WTC11 (cell line): Measurements from ENCODE around the gene ADGRF4. TPM values are rescaled to one million over a fixed set of nuclear protein-coding genes. Genes with fewer than 3 reads are reported as not detected.

Source experiments
- ATAC-seq: fragments of 200-7000 bp; cut with Tn5 transposase; 2 replicates; pipeline ENCODE4 v1.10.0; 2021; ENCODE audit warnings: mild to moderate bottlenecking, moderate library complexity
- CTCF ChIA-PET: fragments of 300-600 bp; sonication (Branson Sonifier 250); formaldehyde crosslinking; loops from one replicate; lab custom pipeline; 2021; ENCODE audit warnings: antibody characterized with exemption; lab: Charles Lee
- POLR2A ChIA-PET: fragments of 350-600 bp; sonication (Branson Sonifier 250); formaldehyde crosslinking; loops from one replicate; lab custom pipeline; 2021; ENCODE audit warnings: antibody characterized with exemption; lab: Charles Lee
- DNase-seq: peaks from one replicate; pipeline ENCODE4 v3.0.0; 2021; ENCODE audit warnings: low spot score
- H3K27ac Mint-ChIP-seq: 2 replicates; pipeline ENCODE4 v1.8.0; 2021; ENCODE audit warnings: mixed read lengths
- H3K27me3 Mint-ChIP-seq: 2 replicates; pipeline ENCODE4 v1.8.0; 2021; ENCODE audit warnings: low read depth, mild to moderate bottlenecking, moderate library complexity, mixed read lengths
- H3K36me3 Mint-ChIP-seq: 2 replicates; pipeline ENCODE4 v1.8.0; 2021; ENCODE audit warnings: mixed read lengths
- H3K4me1 Mint-ChIP-seq: 2 replicates; pipeline ENCODE4 v1.8.0; 2022; ENCODE audit warnings: mixed read lengths
- H3K4me3 Mint-ChIP-seq: 2 replicates; pipeline ENCODE4 v1.8.0; 2021; ENCODE audit warnings: mild to moderate bottlenecking, moderate library complexity, mixed read lengths
- H3K9me3 Mint-ChIP-seq: 2 replicates; pipeline ENCODE4 v1.8.0; 2021; ENCODE audit warnings: mixed read lengths
- ATF6 ChIP-seq: sonication (generic); formaldehyde crosslinking; IDR thresholded peaks from 2 replicates; pipeline ENCODE4 v1.8.1; 2023; ENCODE audit warnings: mild to moderate bottlenecking, missing genetic modification reagents
- ESRRA ChIP-seq: sonication (generic); formaldehyde crosslinking; IDR thresholded peaks from 2 replicates; pipeline ENCODE4 v1.8.1; 2022; ENCODE audit warnings: mild to moderate bottlenecking, missing genetic modification reagents, borderline replicate concordance
- FOXK1 ChIP-seq: sonication (generic); formaldehyde crosslinking; IDR thresholded peaks from 2 replicates; pipeline ENCODE4 v1.8.0; 2022; ENCODE audit warnings: mild to moderate bottlenecking, moderate library complexity, missing genetic modification reagents
- GABPB1 ChIP-seq: sonication (generic); formaldehyde crosslinking; IDR thresholded peaks from 2 replicates; pipeline ENCODE4 v1.8.1; 2023; ENCODE audit warnings: mild to moderate bottlenecking, missing genetic modification reagents
- GTF2I ChIP-seq: fragments of 250-450 bp; sonication (Bioruptor Pico); conservative IDR thresholded peaks from 2 replicates; pipeline ENCODE4 v1.4.0; 2021; ENCODE audit warnings: mild to moderate bottlenecking
- JAZF1 ChIP-seq: fragments of 250-450 bp; sonication (Bioruptor Pico); IDR thresholded peaks from 2 replicates; pipeline ENCODE4 v1.9.0; 2021; ENCODE audit warnings: moderate library complexity, mild to moderate bottlenecking, inconsistent platforms
- KAT7 ChIP-seq: sonication (generic); formaldehyde crosslinking; IDR thresholded peaks from 2 replicates; pipeline ENCODE4 v1.8.1; 2023; ENCODE audit warnings: missing genetic modification reagents, mild to moderate bottlenecking, borderline replicate concordance
- NFATC4 ChIP-seq: fragments of 250-450 bp; sonication (Bioruptor Pico); IDR thresholded peaks from 2 replicates; pipeline ENCODE4 v1.9.0; 2021; ENCODE audit warnings: mild to moderate bottlenecking
- NR1H2 ChIP-seq: sonication (generic); formaldehyde crosslinking; IDR thresholded peaks from 2 replicates; pipeline ENCODE4 v1.9.0; 2021; ENCODE audit warnings: mild to moderate bottlenecking, moderate library complexity, missing genetic modification reagents
- NR3C1 ChIP-seq: sonication (generic); formaldehyde crosslinking; conservative IDR thresholded peaks from 2 replicates; pipeline ENCODE4 v1.8.1; 2023; ENCODE audit warnings: low read depth, mild to moderate bottlenecking, missing genetic modification reagents
- PRRX2 ChIP-seq: fragments of 250-450 bp; sonication (Bioruptor Pico); IDR thresholded peaks from 2 replicates; pipeline ENCODE4 v1.8.0; 2021; ENCODE audit warnings: mild to moderate bottlenecking
- SMAD4 ChIP-seq: sonication (generic); formaldehyde crosslinking; IDR thresholded peaks from 2 replicates; pipeline ENCODE4 v1.8.0; 2022; ENCODE audit warnings: mild to moderate bottlenecking, missing genetic modification reagents
- SP1 ChIP-seq: sonication (generic); formaldehyde crosslinking; conservative IDR thresholded peaks from 2 replicates; pipeline ENCODE4 v1.8.1; 2022; ENCODE audit warnings: missing genetic modification reagents
- ZNF138 ChIP-seq: sonication (generic); formaldehyde crosslinking; conservative IDR thresholded peaks from 2 replicates; pipeline ENCODE4 v1.8.1; 2022; ENCODE audit warnings: mild to moderate bottlenecking, moderate library complexity, missing genetic modification reagents
- ZNF232 ChIP-seq: sonication (generic); formaldehyde crosslinking; IDR thresholded peaks from 2 replicates; pipeline ENCODE4 v1.8.0; 2022; ENCODE audit warnings: mild to moderate bottlenecking, missing genetic modification reagents
- ZNF416 ChIP-seq: fragments of 250-450 bp; sonication (Bioruptor Pico); IDR thresholded peaks from 2 replicates; pipeline ENCODE4 v1.9.0; 2021; ENCODE audit warnings: mild to moderate bottlenecking, inconsistent platforms
- ZNF423 ChIP-seq: fragments of 250-450 bp; sonication (Bioruptor Pico); IDR thresholded peaks from 2 replicates; pipeline ENCODE4 v2.1.2; 2022; ENCODE audit warnings: mild to moderate bottlenecking, moderate library complexity
- ZNF532 ChIP-seq: fragments of 250-450 bp; sonication (Bioruptor Pico); IDR thresholded peaks from 2 replicates; pipeline ENCODE4 v1.9.0; 2021; ENCODE audit warnings: mild to moderate bottlenecking, borderline replicate concordance
- total RNA-seq: library from RNA; stranded (reverse); gene quantifications from 3 replicates; pipeline ENCODE4 v1.2.3, GENCODE V29; 2021
- TF ChIP-seq, protein P1 (sequence below): sonication (generic); formaldehyde crosslinking; IDR thresholded peaks from 2 replicates; pipeline ENCODE4 v1.8.1; 2022; ENCODE audit warnings: mild to moderate bottlenecking, missing genetic modification reagents, moderate library complexity, borderline replicate concordance
- TF ChIP-seq, protein P2 (sequence below): fragments of 250-450 bp; sonication (Bioruptor Pico); IDR thresholded peaks from 2 replicates; pipeline ENCODE4 v1.8.0; 2021; ENCODE audit warnings: mild to moderate bottlenecking
- TF ChIP-seq, protein P3 (sequence below): fragments of 200-600 bp; IDR thresholded peaks from 2 replicates; pipeline ENCODE4 v1.8.0; 2022; ENCODE audit warnings: antibody characterized with exemption

ADGRF4 gene
- total RNA-seq, 1 experiment from 2014 or later = not detected

DNA sequence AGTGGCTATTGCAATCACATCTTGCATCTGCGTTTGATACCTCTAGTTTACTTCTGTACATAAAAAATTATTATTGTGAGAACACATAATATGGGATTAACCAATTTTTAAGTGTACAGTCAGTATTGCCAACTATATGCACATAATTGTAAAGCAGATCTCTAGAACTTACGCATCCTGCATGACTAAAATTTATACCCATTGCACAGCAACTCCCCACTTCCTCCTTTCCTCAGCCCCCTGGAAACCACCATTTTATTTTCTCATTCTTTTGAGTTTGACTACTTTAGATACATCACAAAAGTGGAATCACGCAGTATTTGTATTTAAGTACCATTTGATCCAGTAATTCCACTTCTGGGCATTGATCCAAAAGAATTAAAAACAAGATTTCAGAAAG lies 64.1 kb downstream of the ADGRF4 start:
- POLR2A ChIA-PET = no interaction called here

GRCh38 chr6:47766445-47766844 lies 68.1 kb downstream of the ADGRF4 start:
- H3K4me3 Mint-ChIP-seq = no peak overlapping the region
- no peaks in the 10 kb centered on the region for H3K4me1 Mint-ChIP-seq
- H3K27me3 Mint-ChIP-seq = no peaks in the 10 kb centered on the region; the same call in 1 of the 2 replicates
- ChIA-PET CTCF (no interaction called here), POLR2A (no interaction called here)
- DNase-seq (no peak), ATAC-seq (no peak)
- peaks cover 12% of the 10 kb centered on the region for H3K9me3 Mint-ChIP-seq
- no peak for TF ChIP-seq ZNF532 (CRISPR knock-in tag)
- no peak for TF ChIP-seq KAT7 (CRISPR knock-in tag)
- no peak for TF ChIP-seq ATF6
- TF ChIP-seq PRRX2 (CRISPR knock-in tag) = no peak
- H3K27ac Mint-ChIP-seq = no peak overlapping the region
- peaks cover 6% of the 10 kb centered on the region for H3K36me3 Mint-ChIP-seq

More for the DNA sequence above, 64.1 kb downstream of the ADGRF4 start:
- H3K27me3 Mint-ChIP-seq = no peaks in the 10 kb centered on the region; the same call in 1 of the 2 replicates
- H3K27ac Mint-ChIP-seq = no peak overlapping the region
- H3K4me1 Mint-ChIP-seq = no peaks in the 10 kb centered on the region
- DNase-seq = no peak
- no peak overlapping the region for H3K4me3 Mint-ChIP-seq
- peaks cover 12% of the 10 kb centered on the region for H3K9me3 Mint-ChIP-seq
- CTCF ChIA-PET = no interaction called here
- no peak for ATAC-seq
- peaks cover 6% of the 10 kb centered on the region for H3K36me3 Mint-ChIP-seq
- TF ChIP-seq NR1H2 (CRISPR knock-in tag) = no peak
- no peak for TF ChIP-seq JAZF1 (CRISPR knock-in tag)
- no peak for TF ChIP-seq NR3C1
- no peak for TF ChIP-seq SP1 (CRISPR knock-in tag)
- TF ChIP-seq, protein P1, sequence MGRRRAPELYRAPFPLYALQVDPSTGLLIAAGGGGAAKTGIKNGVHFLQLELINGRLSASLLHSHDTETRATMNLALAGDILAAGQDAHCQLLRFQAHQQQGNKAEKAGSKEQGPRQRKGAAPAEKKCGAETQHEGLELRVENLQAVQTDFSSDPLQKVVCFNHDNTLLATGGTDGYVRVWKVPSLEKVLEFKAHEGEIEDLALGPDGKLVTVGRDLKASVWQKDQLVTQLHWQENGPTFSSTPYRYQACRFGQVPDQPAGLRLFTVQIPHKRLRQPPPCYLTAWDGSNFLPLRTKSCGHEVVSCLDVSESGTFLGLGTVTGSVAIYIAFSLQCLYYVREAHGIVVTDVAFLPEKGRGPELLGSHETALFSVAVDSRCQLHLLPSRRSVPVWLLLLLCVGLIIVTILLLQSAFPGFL (CRISPR knock-in tag) = no peak
- no peak for TF ChIP-seq NFATC4 (CRISPR knock-in tag)
- no peak for TF ChIP-seq GABPB1 (CRISPR knock-in tag)
- TF ChIP-seq ZNF232 (CRISPR knock-in tag) = no peak
- TF ChIP-seq ZNF416 (CRISPR knock-in tag) = no peak
- TF ChIP-seq ESRRA (CRISPR knock-in tag) = no peak

GRCh38 chr6:47767102-47767501 lies 68.7 kb downstream of the ADGRF4 start:
- H3K9me3 Mint-ChIP-seq = peaks cover 12% of the 10 kb centered on the region
- no peak overlapping the region for H3K4me3 Mint-ChIP-seq
- peaks cover 6% of the 10 kb centered on the region for H3K36me3 Mint-ChIP-seq
- no peaks in the 10 kb centered on the region for H3K4me1 Mint-ChIP-seq
- ChIA-PET CTCF (no interaction called here), POLR2A (no interaction called here)
- H3K27ac Mint-ChIP-seq = no peak overlapping the region
- no peaks in the 10 kb centered on the region; the same call in 1 of the 2 replicates for H3K27me3 Mint-ChIP-seq
- DNase-seq (no peak), ATAC-seq (no peak)
- TF ChIP-seq, protein P2, sequence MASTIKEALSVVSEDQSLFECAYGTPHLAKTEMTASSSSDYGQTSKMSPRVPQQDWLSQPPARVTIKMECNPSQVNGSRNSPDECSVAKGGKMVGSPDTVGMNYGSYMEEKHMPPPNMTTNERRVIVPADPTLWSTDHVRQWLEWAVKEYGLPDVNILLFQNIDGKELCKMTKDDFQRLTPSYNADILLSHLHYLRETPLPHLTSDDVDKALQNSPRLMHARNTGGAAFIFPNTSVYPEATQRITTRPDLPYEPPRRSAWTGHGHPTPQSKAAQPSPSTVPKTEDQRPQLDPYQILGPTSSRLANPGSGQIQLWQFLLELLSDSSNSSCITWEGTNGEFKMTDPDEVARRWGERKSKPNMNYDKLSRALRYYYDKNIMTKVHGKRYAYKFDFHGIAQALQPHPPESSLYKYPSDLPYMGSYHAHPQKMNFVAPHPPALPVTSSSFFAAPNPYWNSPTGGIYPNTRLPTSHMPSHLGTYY (CRISPR knock-in tag) = no peak
- TF ChIP-seq ZNF423 (CRISPR knock-in tag) = no peak
- no peak for TF ChIP-seq ZNF232 (CRISPR knock-in tag)
- TF ChIP-seq GTF2I (CRISPR knock-in tag) = no peak
- no peak for TF ChIP-seq SMAD4 (CRISPR knock-in tag)
- TF ChIP-seq ZNF138 = no peak
- no peak for TF ChIP-seq FOXK1 (CRISPR knock-in tag)
- TF ChIP-seq, protein P3, sequence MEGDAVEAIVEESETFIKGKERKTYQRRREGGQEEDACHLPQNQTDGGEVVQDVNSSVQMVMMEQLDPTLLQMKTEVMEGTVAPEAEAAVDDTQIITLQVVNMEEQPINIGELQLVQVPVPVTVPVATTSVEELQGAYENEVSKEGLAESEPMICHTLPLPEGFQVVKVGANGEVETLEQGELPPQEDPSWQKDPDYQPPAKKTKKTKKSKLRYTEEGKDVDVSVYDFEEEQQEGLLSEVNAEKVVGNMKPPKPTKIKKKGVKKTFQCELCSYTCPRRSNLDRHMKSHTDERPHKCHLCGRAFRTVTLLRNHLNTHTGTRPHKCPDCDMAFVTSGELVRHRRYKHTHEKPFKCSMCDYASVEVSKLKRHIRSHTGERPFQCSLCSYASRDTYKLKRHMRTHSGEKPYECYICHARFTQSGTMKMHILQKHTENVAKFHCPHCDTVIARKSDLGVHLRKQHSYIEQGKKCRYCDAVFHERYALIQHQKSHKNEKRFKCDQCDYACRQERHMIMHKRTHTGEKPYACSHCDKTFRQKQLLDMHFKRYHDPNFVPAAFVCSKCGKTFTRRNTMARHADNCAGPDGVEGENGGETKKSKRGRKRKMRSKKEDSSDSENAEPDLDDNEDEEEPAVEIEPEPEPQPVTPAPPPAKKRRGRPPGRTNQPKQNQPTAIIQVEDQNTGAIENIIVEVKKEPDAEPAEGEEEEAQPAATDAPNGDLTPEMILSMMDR = no peak
